ENCODE measurements around the gene ATXN1.
"Not testable (repeated sequence)": the region's sequence is repeated elsewhere in the genome, so short reads cannot be mapped to it uniquely, and the experiment has no call there.

Gene ATXN1

DNA sequence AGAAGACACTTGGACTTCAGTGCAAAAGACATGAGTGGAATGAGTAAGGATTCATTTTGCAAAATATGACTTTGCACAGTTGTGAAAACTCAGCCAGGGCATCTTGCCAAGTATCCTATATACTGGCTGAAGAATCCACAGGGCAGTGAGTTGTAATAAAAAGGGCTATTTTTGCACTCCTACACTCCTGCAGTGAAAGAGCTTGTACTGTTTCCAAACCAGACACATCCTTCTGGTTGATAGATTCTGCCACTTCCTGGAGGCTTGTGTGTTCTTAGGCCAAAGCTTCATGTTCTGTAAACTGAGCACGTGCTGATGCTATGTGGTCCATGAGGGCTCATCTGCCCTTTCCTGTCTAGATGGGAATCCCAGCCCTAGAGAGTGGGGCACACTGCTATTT is 488.0 kb downstream of the ATXN1 start:
- no peak overlapping the region for H3K4me3 ChIP-seq (ENCODE audit: low read length)
- TF ChIP-seq, protein P1, sequence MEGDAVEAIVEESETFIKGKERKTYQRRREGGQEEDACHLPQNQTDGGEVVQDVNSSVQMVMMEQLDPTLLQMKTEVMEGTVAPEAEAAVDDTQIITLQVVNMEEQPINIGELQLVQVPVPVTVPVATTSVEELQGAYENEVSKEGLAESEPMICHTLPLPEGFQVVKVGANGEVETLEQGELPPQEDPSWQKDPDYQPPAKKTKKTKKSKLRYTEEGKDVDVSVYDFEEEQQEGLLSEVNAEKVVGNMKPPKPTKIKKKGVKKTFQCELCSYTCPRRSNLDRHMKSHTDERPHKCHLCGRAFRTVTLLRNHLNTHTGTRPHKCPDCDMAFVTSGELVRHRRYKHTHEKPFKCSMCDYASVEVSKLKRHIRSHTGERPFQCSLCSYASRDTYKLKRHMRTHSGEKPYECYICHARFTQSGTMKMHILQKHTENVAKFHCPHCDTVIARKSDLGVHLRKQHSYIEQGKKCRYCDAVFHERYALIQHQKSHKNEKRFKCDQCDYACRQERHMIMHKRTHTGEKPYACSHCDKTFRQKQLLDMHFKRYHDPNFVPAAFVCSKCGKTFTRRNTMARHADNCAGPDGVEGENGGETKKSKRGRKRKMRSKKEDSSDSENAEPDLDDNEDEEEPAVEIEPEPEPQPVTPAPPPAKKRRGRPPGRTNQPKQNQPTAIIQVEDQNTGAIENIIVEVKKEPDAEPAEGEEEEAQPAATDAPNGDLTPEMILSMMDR (conservative IDR thresholded peaks at IDR 0.05; ENCODE audit: low read depth, low read length) = no peak
- DNase-seq (ENCODE audit: low read depth) = no peak

DNA sequence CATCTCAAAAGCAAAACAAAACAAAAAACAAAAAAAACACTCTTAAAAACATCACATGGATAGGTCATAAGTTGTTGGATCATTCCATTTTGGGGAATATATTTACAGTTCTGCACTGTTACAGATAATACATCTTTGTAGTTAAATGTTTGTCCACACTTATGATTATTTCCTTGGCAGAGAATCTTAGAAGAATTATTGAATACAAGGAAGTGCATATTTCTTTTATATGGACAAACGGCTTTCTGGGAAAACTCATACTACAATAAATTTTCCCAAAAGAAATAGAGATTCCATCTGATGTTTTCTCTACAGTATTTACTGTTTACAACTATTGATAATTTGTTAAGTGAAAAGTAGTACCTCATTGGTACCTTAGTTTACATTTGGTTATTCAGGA is 489.1 kb downstream of the ATXN1 start:
- TF ChIP-seq, protein P1 (conservative IDR thresholded peaks at IDR 0.05; ENCODE audit: low read depth, low read length) = no peak

DNA sequence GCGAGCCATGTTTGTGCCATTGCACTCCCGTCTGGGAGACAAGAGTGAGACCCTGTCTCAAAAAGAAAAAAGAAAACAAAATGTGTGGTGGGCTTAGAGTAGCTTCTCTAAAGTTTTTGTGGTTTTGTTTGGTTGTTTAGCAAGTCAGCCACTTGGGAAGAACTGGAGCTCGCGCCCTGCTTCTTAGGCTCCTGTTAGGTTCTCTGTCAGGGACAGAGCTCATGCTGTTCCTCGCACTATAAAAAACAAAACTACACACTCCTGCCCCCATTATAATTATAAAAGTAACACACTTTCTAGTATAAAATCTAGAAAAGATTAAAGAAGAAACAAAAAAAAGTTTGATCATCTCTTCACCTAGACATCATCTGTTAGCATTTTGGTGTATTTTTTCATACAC is 489.8 kb downstream of the ATXN1 start:
- DNase-seq (ENCODE audit: low read depth) = no peak
- TF ChIP-seq, protein P1 (conservative IDR thresholded peaks at IDR 0.05; ENCODE audit: low read depth, low read length) = no peak

More for the DNA sequence above, 489.1 kb downstream of the ATXN1 start:
- no peak overlapping the region for H3K4me3 ChIP-seq (ENCODE audit: low read length)
- DNase-seq (ENCODE audit: low read depth) = no peak

DNA sequence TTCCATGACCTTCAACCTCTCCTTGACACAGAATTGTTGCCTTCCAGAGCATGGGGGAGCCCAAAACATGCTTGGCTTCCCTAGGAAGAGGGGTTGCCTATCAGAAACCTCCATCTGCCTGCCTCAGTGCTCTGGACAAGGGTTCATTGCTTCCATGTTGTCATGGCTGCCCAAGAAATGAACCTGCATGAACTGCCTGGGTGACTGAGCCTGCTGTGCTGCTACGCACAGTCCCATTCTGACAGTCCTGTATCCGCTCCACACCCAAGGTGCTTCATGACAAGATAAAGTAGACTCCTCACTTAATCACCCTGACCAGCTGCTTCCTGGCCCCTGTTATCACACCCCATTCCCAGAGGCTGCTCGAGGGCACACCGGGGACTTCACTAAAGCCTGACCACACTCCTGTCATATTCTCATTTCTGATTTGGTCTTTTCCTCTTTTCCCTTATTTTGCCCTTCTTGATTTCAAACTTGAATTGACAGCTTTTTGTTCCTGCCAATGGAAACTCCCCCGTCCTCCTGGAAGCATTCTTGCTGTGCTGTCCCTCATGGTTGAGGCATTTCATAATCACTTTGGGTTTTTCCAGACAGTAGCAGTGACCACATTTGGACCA is 491.0 kb downstream of the ATXN1 start:
- H3K4me3 ChIP-seq (ENCODE audit: low read length) = no peak overlapping the region
- no peak for DNase-seq (ENCODE audit: low read depth)
- TF ChIP-seq, protein P1 (conservative IDR thresholded peaks at IDR 0.05; ENCODE audit: low read depth, low read length) = no peak

More for the DNA sequence above, 489.8 kb downstream of the ATXN1 start:
- H3K4me3 ChIP-seq (ENCODE audit: low read length) = no peak overlapping the region

DNA sequence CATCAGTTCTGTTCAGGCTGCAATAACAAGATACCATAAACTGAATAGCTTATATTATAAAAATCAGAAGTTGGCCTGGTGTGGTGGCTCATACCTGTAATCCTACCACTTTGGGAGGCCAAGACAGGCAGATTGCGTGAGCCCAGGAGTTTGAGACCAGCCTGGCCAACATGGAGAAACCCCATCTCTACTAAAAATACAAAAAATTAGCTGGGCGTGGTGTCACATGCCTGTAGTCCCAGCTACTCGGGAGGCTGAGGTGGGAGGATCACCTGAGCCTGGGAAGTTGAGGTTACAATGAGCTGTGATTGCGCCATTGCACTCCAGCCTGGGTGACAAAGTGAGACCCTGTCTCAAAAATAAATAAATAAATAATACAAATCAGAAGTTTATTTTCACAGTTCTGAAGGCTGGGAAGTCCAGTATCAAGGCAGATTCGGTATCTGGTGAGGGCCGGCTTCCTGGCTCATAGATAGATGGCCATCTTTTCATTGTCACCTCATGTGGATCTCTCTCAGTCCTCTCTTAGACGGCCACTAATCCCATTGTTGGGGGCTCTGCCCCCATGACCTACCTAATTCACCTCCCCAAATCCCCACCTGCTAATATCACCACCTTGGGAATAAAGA is 491.7 kb downstream of the ATXN1 start:
- not testable (repeated sequence) for H3K4me3 ChIP-seq (ENCODE audit: low read length); DNase-seq (ENCODE audit: low read depth)

DNA sequence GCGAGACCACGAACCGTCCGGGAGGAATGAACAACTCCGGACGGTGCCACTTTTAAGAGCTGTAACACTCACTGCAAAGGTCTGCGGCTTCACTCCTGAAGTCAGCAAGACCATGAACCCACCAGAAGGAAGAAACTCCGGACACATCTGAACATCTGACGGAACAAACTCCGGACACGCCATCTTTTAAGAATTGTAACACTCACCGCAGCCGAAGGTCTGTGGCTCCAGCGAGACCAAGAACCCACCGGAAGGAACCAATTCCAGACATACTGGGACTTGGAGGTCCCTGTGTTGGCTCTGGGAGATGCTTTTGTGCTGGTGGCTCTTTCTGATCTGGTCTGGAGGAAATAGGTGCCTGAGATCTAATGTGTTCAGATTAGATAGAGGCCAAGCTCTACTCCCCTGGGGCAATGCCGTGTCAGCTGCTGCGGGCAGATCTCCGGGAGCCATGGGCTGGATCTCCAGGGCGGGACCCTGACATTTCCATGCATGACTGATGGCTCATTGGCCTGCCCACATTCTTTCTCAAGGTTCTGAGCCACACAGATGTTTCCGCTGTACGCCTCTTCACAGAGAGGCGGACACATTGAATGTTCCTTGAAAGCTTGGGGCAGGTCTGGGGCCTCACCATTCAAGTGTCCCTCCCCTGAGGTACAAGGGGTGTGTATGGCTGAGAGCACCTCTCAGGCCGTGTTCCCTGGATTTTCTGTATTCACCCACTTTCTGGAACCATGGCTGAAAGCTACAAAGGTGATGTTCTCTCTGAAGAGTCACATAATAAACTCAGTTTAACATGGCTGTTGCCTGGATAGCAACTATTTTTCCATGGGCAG is 493.6 kb downstream of the ATXN1 start:
- DNase-seq (ENCODE audit: low read depth) = no peak
- H3K4me3 ChIP-seq (ENCODE audit: low read length) = no peak overlapping the region
- TF ChIP-seq, protein P1 (conservative IDR thresholded peaks at IDR 0.05; ENCODE audit: low read depth, low read length) = no peak
